Measurements from ENCODE around the gene HYKK.
A peak's percentile ranks its signal among the peaks of the same experiment; 100 is the strongest.
"Not testable (repeated sequence)": the region's sequence is repeated elsewhere in the genome, so short reads cannot be mapped to it uniquely, and the experiment has no call there.

HYKK gene, protein sequence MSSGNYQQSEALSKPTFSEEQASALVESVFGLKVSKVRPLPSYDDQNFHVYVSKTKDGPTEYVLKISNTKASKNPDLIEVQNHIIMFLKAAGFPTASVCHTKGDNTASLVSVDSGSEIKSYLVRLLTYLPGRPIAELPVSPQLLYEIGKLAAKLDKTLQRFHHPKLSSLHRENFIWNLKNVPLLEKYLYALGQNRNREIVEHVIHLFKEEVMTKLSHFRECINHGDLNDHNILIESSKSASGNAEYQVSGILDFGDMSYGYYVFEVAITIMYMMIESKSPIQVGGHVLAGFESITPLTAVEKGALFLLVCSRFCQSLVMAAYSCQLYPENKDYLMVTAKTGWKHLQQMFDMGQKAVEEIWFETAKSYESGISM

GRCh38 chr15:78506971-78507830, at the start of gene HYKK:
Gene HYKK (plus strand): TSS chr15:78507577. CDS start chr15:78513089, 5,512 bp downstream.
- DNase-seq (ENCODE audit: low spot score), result peak; percentile 99

- DNase-seq (ENCODE audit: low spot score), result no peak
These were observed 46.6 kb upstream of the HYKK start for GRCh38 chr15:78460737-78461136.

GRCh38 chr15:78461171-78461888, 46.0 kb upstream of the HYKK start:
- DNase-seq (ENCODE audit: low spot score), result no peak

GRCh38 chr15:78469031-78469430, 38.3 kb upstream of the HYKK start:
- no peak for DNase-seq (ENCODE audit: low spot score)

- no peak for DNase-seq (ENCODE audit: low spot score)
These were observed 30.1 kb upstream of the HYKK start for GRCh38 chr15:78477295-78477694.

- DNase-seq (ENCODE audit: low spot score), result no peak
These were observed 27.7 kb upstream of the HYKK start for GRCh38 chr15:78479650-78480049.

DNA sequence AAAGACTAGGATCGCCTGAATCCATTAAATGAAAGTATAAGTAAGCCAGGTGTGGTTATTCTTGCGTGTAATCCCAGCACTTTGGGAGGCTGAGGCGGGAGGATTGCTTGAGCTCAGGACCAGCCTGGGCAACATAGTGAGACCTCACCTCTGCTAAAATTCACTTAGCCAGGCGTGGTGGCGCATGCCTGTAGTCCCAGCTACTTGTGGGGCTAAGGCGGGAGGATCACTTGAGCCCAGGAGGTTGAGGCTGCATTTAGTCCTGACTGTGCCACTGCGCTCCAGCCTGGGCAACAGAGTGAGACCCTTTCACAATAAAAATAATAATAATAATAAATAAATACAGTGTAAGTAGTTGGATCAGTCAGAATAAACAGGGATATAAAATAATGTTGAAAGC, 25.5 kb upstream of the HYKK start:
- DNase-seq (ENCODE audit: low spot score), result no peak

DNA sequence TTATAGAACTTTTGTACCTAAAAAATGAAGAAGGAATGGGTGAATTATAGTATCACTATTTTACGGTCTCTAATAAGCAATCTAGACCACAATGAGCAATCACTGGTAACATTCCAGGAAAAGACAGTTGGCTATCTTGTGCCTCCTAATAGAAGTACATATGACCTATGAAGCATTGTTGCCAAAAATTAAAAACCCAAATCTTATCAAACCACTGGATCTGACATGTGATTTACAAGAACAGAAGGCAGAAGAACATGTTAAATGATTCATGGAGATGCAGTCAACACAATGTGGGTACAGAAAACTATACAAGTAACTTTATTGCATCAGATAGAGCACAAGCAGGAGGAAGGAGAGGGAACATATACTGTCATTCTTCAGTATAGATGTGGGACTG, 14.5 kb upstream of the HYKK start:
- DNase-seq (ENCODE audit: low spot score), result no peak

DNA sequence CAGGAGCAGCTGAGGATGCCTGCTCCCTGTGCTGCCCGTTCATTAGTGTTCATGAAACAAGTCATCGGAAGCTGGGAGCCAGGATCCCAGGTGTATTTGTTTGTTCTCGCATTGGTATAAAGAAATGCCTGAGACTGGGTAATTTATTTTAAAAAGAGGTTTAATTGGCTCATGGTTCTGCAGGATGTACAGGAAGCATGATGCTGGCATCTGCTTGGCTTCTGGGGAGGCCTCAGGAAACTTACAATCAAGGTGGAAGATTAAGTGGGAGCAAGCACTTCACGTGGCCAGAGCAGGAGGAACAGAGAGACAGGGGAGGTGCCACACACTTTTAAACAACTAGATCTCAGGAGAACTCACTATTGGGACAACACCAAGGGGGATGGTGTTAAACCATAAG, 5.5 kb upstream of the HYKK start:
- DNase-seq (ENCODE audit: low spot score), result no peak

DNA sequence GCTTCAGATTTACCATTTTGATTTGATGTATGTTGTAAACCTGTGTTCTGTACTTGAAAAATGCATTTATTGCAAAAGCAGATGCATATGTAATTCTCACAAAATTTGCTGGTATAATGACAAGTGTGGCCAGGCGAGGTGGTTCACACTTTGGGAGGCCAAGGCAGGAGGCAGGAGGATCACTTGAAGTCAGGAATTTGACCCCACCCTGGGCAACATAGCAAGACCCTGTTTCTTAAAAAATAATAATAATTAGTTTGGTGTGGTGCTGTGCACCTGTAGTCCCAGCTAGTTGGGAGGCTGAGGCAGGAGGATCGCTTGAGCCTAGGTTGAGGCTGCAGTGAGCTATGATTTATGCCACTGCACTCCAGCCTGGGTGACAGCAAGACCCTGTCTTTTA, 4.7 kb upstream of the HYKK start:
- no peak for DNase-seq (ENCODE audit: low spot score)

GRCh38 chr15:78507831-78508160, 419 bp downstream of the HYKK start:
- no peak for DNase-seq (ENCODE audit: low spot score)

GRCh38 chr15:78508272-78508671, 895 bp downstream of the HYKK start:
- no peak for DNase-seq (ENCODE audit: low spot score)

GRCh38 chr15:78509726-78510312, 2.4 kb downstream of the HYKK start:
- no peak for DNase-seq (ENCODE audit: low spot score)

DNA sequence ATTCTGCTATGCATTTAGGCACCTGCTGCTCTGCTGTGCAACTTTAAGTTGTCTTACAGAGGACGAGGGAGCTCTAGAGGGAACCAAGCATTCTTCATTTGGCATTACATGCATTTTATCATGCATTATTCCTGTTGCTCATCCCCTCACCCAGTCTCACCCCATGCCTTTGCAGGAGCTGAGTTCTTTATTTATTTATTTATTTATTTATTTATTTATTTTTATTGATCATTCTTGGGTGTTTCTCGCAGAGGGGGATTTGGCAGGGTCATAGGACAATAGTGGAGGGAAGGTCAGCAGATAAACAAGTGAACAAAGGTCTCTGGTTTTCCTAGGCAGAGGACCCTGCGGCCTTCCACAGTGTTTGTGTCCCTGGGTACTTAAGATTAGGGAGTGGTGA, 12.7 kb downstream of the HYKK start:
- not testable (repeated sequence) for DNase-seq (ENCODE audit: low spot score)

DNA sequence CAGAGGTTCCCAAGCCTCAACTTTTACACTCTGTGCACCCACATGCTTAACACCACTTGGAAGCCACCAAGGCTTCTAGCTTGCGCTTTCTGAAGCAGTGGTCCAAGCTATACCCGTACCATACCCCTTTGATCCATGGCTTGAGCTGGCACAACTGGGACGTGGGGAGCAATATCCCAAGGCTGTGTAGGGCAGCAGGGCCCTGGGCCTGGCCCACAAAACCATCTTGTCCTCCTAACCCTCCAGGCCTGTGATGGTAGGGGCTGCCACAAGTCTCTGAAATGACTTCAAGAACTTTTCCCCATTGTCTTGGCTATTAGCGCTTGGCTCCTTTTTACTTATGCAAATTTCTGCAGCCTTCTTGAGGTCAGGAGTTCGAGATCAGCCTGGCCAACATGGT, 16.9 kb downstream of the HYKK start:
- DNase-seq (ENCODE audit: low spot score), result no peak

- no peak for DNase-seq (ENCODE audit: low spot score)
These were observed 19.9 kb downstream of the HYKK start for GRCh38 chr15:78527325-78527724.

GRCh38 chr15:78533331-78533730, 26.0 kb downstream of the HYKK start:
- no peak for DNase-seq (ENCODE audit: low spot score)

- DNase-seq (ENCODE audit: low spot score), result no peak
These were observed 28.8 kb downstream of the HYKK start for GRCh38 chr15:78536134-78536533.

GRCh38 chr15:78537266-78537905, 30.0 kb downstream of the HYKK start:
- no peak for DNase-seq (ENCODE audit: low spot score)

- no peak for DNase-seq (ENCODE audit: low spot score)
These were observed 31.0 kb downstream of the HYKK start for GRCh38 chr15:78538358-78538757.

DNA sequence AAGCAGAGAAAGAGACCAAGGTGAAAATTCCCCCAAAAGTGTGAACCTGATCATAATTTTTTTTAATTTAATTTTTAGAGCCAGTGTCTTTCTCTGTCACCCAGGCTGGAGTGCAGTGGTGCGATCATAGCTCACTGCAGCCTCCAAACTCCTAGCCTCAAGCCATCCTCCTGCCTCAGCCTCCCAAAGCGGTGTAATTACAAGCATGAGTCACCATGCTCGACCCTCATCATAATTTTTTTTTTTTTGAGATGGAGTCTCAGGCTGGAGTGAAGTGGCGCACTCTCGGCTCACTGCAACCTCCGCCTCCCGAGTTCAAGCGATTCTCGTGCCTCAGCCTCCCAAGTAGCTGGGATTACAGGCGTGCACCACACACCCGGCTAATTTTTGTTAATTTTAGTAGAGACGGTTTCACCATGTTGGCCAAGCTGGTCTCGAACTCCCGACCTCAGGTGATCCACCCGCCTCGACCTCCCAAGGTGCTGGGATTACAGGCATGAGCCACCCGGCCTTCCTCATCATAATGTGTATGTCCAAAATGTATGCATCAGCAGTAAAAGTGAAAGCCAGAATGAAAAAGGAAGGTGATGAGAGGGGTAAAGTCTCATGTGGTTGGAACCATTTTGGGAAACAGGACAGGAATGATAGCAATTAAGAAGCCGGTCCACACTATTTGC, 32.2 kb downstream of the HYKK start:
- not testable (repeated sequence) for DNase-seq (ENCODE audit: low spot score)

Data from LoVo (cell line).